SK-N-SH (cell line): ENCODE measurements around the gene TEAD1. TPM values are rescaled to one million over a fixed set of nuclear protein-coding genes. Genes with fewer than 3 reads are reported as not detected.

Experiments
- CTCF ChIA-PET: fragments of 300-600, 350-600 bp; formaldehyde crosslinking; extraction: SDS; loops from one replicate; lab custom pipeline; 2021; lab: Yijun Ruan, JAX
- POLR2A ChIA-PET: fragments of 350-600 bp; sonication (Branson Sonifier 250); formaldehyde crosslinking; extraction: SDS; loops from one replicate; lab custom pipeline; 2020; ENCODE audit warnings: antibody characterized with exemption, inconsistent platforms; lab: Yijun Ruan, JAX
- DNase-seq: peaks from one replicate; pipeline ENCODE4 v3.0.0; 2012
- H2AFZ ChIP-seq: fragments of 200-600 bp; sonication (generic); 2 replicates; pipeline ENCODE4 v1.8.1; 2016; ENCODE audit warnings: antibody characterized with exemption, mild to moderate bottlenecking, low read depth
- H3F3A ChIP-seq: fragments of 200-600 bp; sonication (generic); replicated peaks from 2 replicates; pipeline ENCODE3; 2016; ENCODE audit warnings: antibody characterized with exemption, mild to moderate bottlenecking; ENCODE audit not compliant: insufficient read depth
- H3K27ac ChIP-seq, 2 experiments: fragments of 200-500 bp in 1 of 2; fragments of 200-600 bp in 1 of 2; sonication (Bioruptor generic) in 1 of 2; sonication (generic), shearing (Covaris generic) in 1 of 2; 2 replicates each; pipeline versions ENCODE4 v1.5.1 to v1.6.1; 2014 to 2016; ENCODE audit warnings: low read depth in 2 of 2, inconsistent platforms in 1 of 2, low read length in 1 of 2, mild to moderate bottlenecking in 1 of 2, mixed read lengths in 1 of 2
- H3K27me3 ChIP-seq: fragments of 200-600 bp; sonication (generic), shearing (Covaris generic); 2 replicates; pipeline ENCODE4 v1.6.1; 2016; ENCODE audit warnings: mixed run types; ENCODE audit not compliant: insufficient read depth
- H3K36me3 ChIP-seq, 2 experiments: fragments of 200-500 bp in 1 of 2; fragments of 200-600 bp in 1 of 2; sonication (Bioruptor generic) in 1 of 2; sonication (generic) in 1 of 2; replicated peaks in 1 of 2; 2 replicates each; pipeline versions ENCODE3 to v1.5.1; 2014 to 2016; ENCODE audit warnings: low read length in 1 of 2, mild to moderate bottlenecking in 1 of 2; ENCODE audit not compliant: insufficient read depth in 2 of 2, control insufficient read depth in 1 of 2
- H3K4me1 ChIP-seq, 2 experiments: fragments of 200-500 bp in 1 of 2; fragments of 200-600 bp in 1 of 2; sonication (Bioruptor generic) in 1 of 2; sonication (generic), shearing (Covaris generic) in 1 of 2; 2 replicates each; pipeline versions ENCODE4 v1.5.1 to v1.6.1; 2014 to 2016; ENCODE audit warnings: low read depth in 1 of 2, low read length in 1 of 2, mixed run types in 1 of 2; ENCODE audit not compliant: insufficient read depth in 2 of 2, control insufficient read depth in 1 of 2
- H3K4me2 ChIP-seq: fragments of 200-600 bp; sonication (generic), shearing (Covaris generic); 2 replicates; pipeline ENCODE4 v1.6.1; 2017; ENCODE audit warnings: mixed run types
- H3K4me3 ChIP-seq, 2 experiments: fragments of 200-500 bp in 1 of 2; fragments of 200-600 bp in 1 of 2; sonication (Bioruptor generic) in 1 of 2; sonication (generic), shearing (Covaris generic) in 1 of 2; 2 replicates each; pipeline versions ENCODE4 v1.5.1 to v1.8.1; 2014 to 2016; ENCODE audit warnings: low read depth in 2 of 2, inconsistent platforms in 1 of 2, low read length in 1 of 2, mild to moderate bottlenecking in 1 of 2, mixed read lengths in 1 of 2, moderate library complexity in 1 of 2
- H3K79me2 ChIP-seq: fragments of 200-600 bp; sonication (generic); 2 replicates; pipeline ENCODE4 v1.8.1; 2017; ENCODE audit warnings: mild to moderate bottlenecking; ENCODE audit not compliant: insufficient read depth
- H3K9ac ChIP-seq: fragments of 200-600 bp; sonication (generic); 2 replicates; pipeline ENCODE4 v1.6.1; 2017; ENCODE audit warnings: mixed run types
- H3K9me2 ChIP-seq: fragments of 200-600 bp; sonication (generic); 2 replicates; pipeline ENCODE4 v1.6.1; 2017; ENCODE audit warnings: mixed run types
- H3K9me3 ChIP-seq: fragments of 200-600 bp; sonication (generic); 2 replicates; pipeline ENCODE4 v1.6.1; 2017; ENCODE audit warnings: mixed run types, mild to moderate bottlenecking, moderate library complexity
- H4K20me1 ChIP-seq: fragments of 200-600 bp; sonication (generic); 2 replicates; pipeline ENCODE4 v1.6.1; 2017; ENCODE audit warnings: mild to moderate bottlenecking, mixed run types; ENCODE audit not compliant: insufficient read depth
- EP300 ChIP-seq, 2 experiments: IDR thresholded peaks; 2 replicates each; pipeline versions ENCODE4 v1.4.0 to v1.6.1; 2012; ENCODE audit warnings: borderline replicate concordance in 1 of 2, low read depth in 1 of 2, low read length in 1 of 2
- EZH2phosphoT487 ChIP-seq: fragments of 200-600 bp; sonication (generic); IDR thresholded peaks from 2 replicates; pipeline ENCODE4 v1.6.1; 2017; ENCODE audit warnings: low read depth, mixed run types, mild to moderate bottlenecking, antibody characterized with exemption, moderate library complexity, borderline replicate concordance
- FOSL2 ChIP-seq: IDR thresholded peaks from 2 replicates; pipeline ENCODE4 v1.4.0; 2012; ENCODE audit warnings: low read depth, mild to moderate bottlenecking, moderate library complexity, borderline replicate concordance
- FOXJ3 ChIP-seq: sonication (generic); formaldehyde crosslinking; IDR thresholded peaks from 2 replicates; pipeline ENCODE4 v1.5.1; 2020; ENCODE audit warnings: mild to moderate bottlenecking, missing genetic modification reagents
- FOXM1 ChIP-seq: IDR thresholded peaks from 2 replicates; pipeline ENCODE4 v1.4.0; 2012; ENCODE audit warnings: low read depth, mild to moderate bottlenecking
- IRF3 ChIP-seq: fragments of 150-350 bp; IDR thresholded peaks from 2 replicates; pipeline ENCODE4 v1.6.1; 2016; ENCODE audit warnings: mild to moderate bottlenecking, low read depth, low read length
- JUND ChIP-seq: IDR thresholded peaks from 2 replicates; pipeline ENCODE4 v1.4.0; 2012
- MAX ChIP-seq: IDR thresholded peaks from 2 replicates; pipeline ENCODE4 v1.4.0; 2012; ENCODE audit warnings: low read depth
- MXI1 ChIP-seq: IDR thresholded peaks from 2 replicates; pipeline ENCODE4 v1.6.1; 2012; ENCODE audit warnings: mild to moderate bottlenecking, low read depth, low read length, improper control_type of control experiment
- POLR2AphosphoS5 ChIP-seq: IDR thresholded peaks from 2 replicates; pipeline ENCODE4 v1.6.1; 2012; ENCODE audit warnings: low read depth, low read length
- RCOR1 ChIP-seq: fragments of 150-350 bp; IDR thresholded peaks from 2 replicates; pipeline ENCODE4 v1.6.1; 2017; ENCODE audit warnings: antibody characterized with exemption, low read length
- REST ChIP-seq: IDR thresholded peaks from 2 replicates; pipeline ENCODE4 v1.6.1; 2012; ENCODE audit warnings: mild to moderate bottlenecking, low read depth, low read length, moderate library complexity
- RFX5 ChIP-seq: IDR thresholded peaks from 2 replicates; pipeline ENCODE4 v1.6.1; 2012; ENCODE audit warnings: mild to moderate bottlenecking, improper control_type of control experiment, low read length
- SMC3 ChIP-seq: IDR thresholded peaks from 2 replicates; pipeline ENCODE4 v1.6.1; 2012; ENCODE audit warnings: low read depth, low read length, improper control_type of control experiment
- WGBS: methylation state at CpG from one replicate; pipeline ENCODE4 v1.1.6; 2017; ENCODE audit warnings: low lambda C conversion rate; 5-methylcytosine and 5-hydroxymethylcytosine counted together
- polyA plus RNA-seq, 3 experiments: library from polyadenylated mRNA; depleted of rRNA; stranded (reverse); fragments of >200 nt; gene quantifications; 2 replicates each; pipeline ENCODE4 v1.2.3, GENCODE V29; 2012

TEAD1 gene
- polyA plus RNA-seq, 1 of the 3 experiments (the other 2 are of a cell fraction) = 31.2 TPM

- Histone ChIP-seq H2AFZ (no peak overlapping the region), H4K20me1 (no peaks in the 10 kb centered on the region), H3K4me1 (no peaks in the 10 kb centered on the region), H3K4me2 (no peak overlapping the region), H3K27me3 (no peaks in the 10 kb centered on the region), H3K9me3 (no peaks in the 10 kb centered on the region), H3F3A (no peaks in the 10 kb centered on the region), H3K79me2 (no peaks in the 10 kb centered on the region), H3K9ac (no peak overlapping the region), H3K27ac (no peak overlapping the region), H3K36me3 (peaks cover 0 to 3% of the 10 kb centered on the region in 2 experiments), H3K9me2 (no peaks in the 10 kb centered on the region), H3K4me3 (no peak overlapping the region)
- CTCF ChIA-PET = no interaction called here
- POLR2A ChIA-PET = no interaction called here
- no peak for DNase-seq
- 96% methylated on average over 2 of the region's 2 CpGs for WGBS
- TF ChIP-seq EP300 (IDR thresholded peaks at IDR 0.05; ENCODE audit: borderline replicate concordance in 1 of 2, low read depth in 1 of 2, low read length in 1 of 2) (no peak), MAX (no peak), REST (no peak), POLR2AphosphoS5 (no peak), RCOR1 (no peak), RFX5 (no peak), MXI1 (no peak), FOXJ3 (CRISPR knock-in tag) (no peak), SMC3 (no peak), FOXM1 (no peak), IRF3 (no peak), JUND (no peak), EZH2phosphoT487 (no peak), FOSL2 (no peak)
Observed at GRCh38 chr11:12646478-12646877, 27.7 kb upstream of the TEAD1 start.
